ENCODE measurements around the gene INTS12.

- no peak for TF ChIP-seq ZNF302 (tag by site-specific recombination; IDR thresholded peaks at IDR 0.05; ENCODE audit: low read depth)
- no peak for TF ChIP-seq ELK4 (IDR thresholded peaks at IDR 0.05; ENCODE audit: borderline replicate concordance, low read depth, low read length)
- no peak for TF ChIP-seq ZNF350 (tag by site-specific recombination; IDR thresholded peaks at IDR 0.05)
- TF ChIP-seq PATZ1 (tag by site-specific recombination; IDR thresholded peaks at IDR 0.05) = no peak
- no peak for TF ChIP-seq ZNF114 (tag by site-specific recombination; IDR thresholded peaks at IDR 0.05)
- no peak for TF ChIP-seq ZNF184 (tag by site-specific recombination; IDR thresholded peaks at IDR 0.05)
- TF ChIP-seq CTCF (tag by site-specific recombination; IDR thresholded peaks at IDR 0.05) = no peak
- no peak for TF ChIP-seq SP2 (tag by site-specific recombination; IDR thresholded peaks at IDR 0.05)
- no peak for TF ChIP-seq PRDM10 (tag by site-specific recombination; IDR thresholded peaks at IDR 0.05)
These were observed 9.9 kb downstream of the INTS12 start for GRCh38 chr4:105698607-105699006.

Measured in HEK293 (cell line).